ENCODE results near the gene KRTAP5-9. TPM values are rescaled to one million over a fixed set of nuclear protein-coding genes. Genes with fewer than 3 reads are reported as not detected.
"Not testable (repeated sequence)": the region's sequence is repeated elsewhere in the genome, so short reads cannot be mapped to it uniquely, and the experiment has no call there.

The KRTAP5-9 gene
- total RNA-seq, 1 donor from 2014 or later = not detected

DNA sequence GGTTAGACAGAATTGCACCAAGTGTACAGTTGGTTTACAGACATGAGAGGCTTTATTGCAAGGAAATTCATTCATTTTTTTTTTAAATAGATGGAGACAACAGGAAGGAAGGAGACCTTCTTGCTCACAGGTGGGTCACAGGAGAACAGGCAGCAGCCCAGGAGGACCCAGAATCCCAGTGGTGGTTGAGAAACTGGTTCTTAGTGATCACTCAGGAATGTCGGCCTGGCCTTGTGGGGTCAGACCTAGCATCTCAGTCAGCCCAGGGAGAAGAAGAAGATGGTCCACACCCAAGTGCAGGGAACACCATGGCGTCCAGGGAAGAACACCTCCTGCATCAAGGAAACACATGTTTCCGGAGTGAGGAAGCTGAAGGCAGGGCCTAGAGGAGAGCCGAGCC, 33.6 kb downstream of the KRTAP5-9 start:
- FAIRE-seq (no peak), DNase-seq (ENCODE audit: low read depth) (no peak)
- Histone ChIP-seq H4K20me1 (ENCODE audit: insufficient read depth, low read length) (no peaks in the 10 kb centered on the region), H3K9ac (ENCODE audit: low read length) (no peak overlapping the region), H3K36me3 (ENCODE audit: insufficient read depth, low read length) (no peaks in the 10 kb centered on the region), H3K9me3 (ENCODE audit: insufficient read depth, low read depth, low read length) (no peaks in the 10 kb centered on the region), H3K27ac (ENCODE audit: low read depth, low read length) (no peak overlapping the region), H3K27me3 (ENCODE audit: insufficient read depth, low read length) (no peaks in the 10 kb centered on the region), H2AFZ (ENCODE audit: low read depth, low read length) (no peak overlapping the region), H3K4me1 (ENCODE audit: insufficient read depth, low read length) (no peaks in the 10 kb centered on the region), H3K4me2 (ENCODE audit: low read length) (no peak overlapping the region), H3K4me3 (ENCODE audit: insufficient read depth, low read depth, low read length) (no peak overlapping the region), H3K79me2 (ENCODE audit: insufficient read depth, low read length) (no peaks in the 10 kb centered on the region)
- peak overlapping the region; percentile 6 for H3K27ac Mint-ChIP-seq (ENCODE audit: unreplicated experiment)
- H3K9me3 Mint-ChIP-seq (ENCODE audit: unreplicated experiment) = peaks cover 3% of the 10 kb centered on the region
- peaks cover 20% of the 10 kb centered on the region for H3K4me1 Mint-ChIP-seq (ENCODE audit: low read depth, unreplicated experiment)
- no peaks in the 10 kb centered on the region for H3K36me3 Mint-ChIP-seq (ENCODE audit: low read depth, unreplicated experiment)
- peaks cover 17% of the 10 kb centered on the region for H3K27me3 Mint-ChIP-seq (ENCODE audit: low read depth, unreplicated experiment)
- H3K4me3 Mint-ChIP-seq (ENCODE audit: unreplicated experiment) = no peak overlapping the region
- TF ChIP-seq, protein P1, sequence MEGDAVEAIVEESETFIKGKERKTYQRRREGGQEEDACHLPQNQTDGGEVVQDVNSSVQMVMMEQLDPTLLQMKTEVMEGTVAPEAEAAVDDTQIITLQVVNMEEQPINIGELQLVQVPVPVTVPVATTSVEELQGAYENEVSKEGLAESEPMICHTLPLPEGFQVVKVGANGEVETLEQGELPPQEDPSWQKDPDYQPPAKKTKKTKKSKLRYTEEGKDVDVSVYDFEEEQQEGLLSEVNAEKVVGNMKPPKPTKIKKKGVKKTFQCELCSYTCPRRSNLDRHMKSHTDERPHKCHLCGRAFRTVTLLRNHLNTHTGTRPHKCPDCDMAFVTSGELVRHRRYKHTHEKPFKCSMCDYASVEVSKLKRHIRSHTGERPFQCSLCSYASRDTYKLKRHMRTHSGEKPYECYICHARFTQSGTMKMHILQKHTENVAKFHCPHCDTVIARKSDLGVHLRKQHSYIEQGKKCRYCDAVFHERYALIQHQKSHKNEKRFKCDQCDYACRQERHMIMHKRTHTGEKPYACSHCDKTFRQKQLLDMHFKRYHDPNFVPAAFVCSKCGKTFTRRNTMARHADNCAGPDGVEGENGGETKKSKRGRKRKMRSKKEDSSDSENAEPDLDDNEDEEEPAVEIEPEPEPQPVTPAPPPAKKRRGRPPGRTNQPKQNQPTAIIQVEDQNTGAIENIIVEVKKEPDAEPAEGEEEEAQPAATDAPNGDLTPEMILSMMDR (IDR thresholded peaks at IDR 0.05; ENCODE audit: insufficient read depth, low read depth, low read length) = no peak
- no peak for TF ChIP-seq EZH2 (IDR thresholded peaks at IDR 0.05; ENCODE audit: insufficient read depth, low read length)

DNA sequence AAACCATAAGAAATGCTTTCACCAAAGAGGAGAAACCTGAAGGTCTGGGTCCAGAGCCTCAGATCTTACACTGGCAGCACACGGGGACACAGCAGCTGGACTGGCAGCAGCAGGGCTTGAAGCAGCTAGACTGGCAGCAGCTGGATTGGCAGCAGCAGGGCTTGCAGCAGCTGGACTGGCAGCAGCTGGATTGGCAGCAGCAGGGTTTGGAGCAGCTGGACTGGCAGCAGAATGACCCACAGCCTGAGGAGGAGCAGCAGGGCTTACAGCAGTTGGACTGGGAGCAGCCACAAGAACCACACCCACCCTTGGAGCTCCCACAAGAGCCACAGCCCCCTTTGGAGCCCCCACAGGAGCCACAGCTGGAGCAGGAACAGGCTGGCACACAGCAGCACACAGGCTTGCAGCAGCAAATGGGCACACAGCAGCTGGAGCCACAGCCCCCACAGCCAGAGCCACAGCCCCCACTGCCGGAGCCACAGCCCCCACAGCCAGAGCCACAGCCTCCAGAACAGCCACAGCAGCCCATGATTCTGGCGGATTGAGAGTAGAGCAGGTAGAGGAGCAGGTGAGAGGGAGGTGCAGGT, 34.2 kb downstream of the KRTAP5-9 start, which contains the start of gene KRTAP5-11:
KRTAP5-11 (minus strand) TSS at position 567 of the 587 bp plus-strand sequence; CDS start at position 529, 38 bp downstream.
- Mint-ChIP-seq H3K9me3 (ENCODE audit: unreplicated experiment) (peaks cover 3% of the 10 kb centered on the region), H3K27ac (ENCODE audit: unreplicated experiment) (peak within 1 kb of the TSS; percentile 6), H3K36me3 (ENCODE audit: low read depth, unreplicated experiment) (no peaks in the 10 kb centered on the region), H3K4me3 (ENCODE audit: unreplicated experiment) (no peak within 1 kb of the TSS), H3K27me3 (ENCODE audit: low read depth, unreplicated experiment) (peaks cover 17% of the 10 kb centered on the region), H3K4me1 (ENCODE audit: low read depth, unreplicated experiment) (peaks cover 24% of the 10 kb centered on the region)
- H2AFZ ChIP-seq (ENCODE audit: low read depth, low read length) = no peak within 1 kb of the TSS
- no peaks in the 10 kb centered on the region for H3K4me1 ChIP-seq (ENCODE audit: insufficient read depth, low read length)
- no peaks in the 10 kb centered on the region for H3K9me3 ChIP-seq (ENCODE audit: insufficient read depth, low read depth, low read length)
- no peaks in the 10 kb centered on the region for H4K20me1 ChIP-seq (ENCODE audit: insufficient read depth, low read length)
- TF ChIP-seq, protein P1 (IDR thresholded peaks at IDR 0.05; ENCODE audit: insufficient read depth, low read depth, low read length) = no peak
- TF ChIP-seq EZH2 (IDR thresholded peaks at IDR 0.05; ENCODE audit: insufficient read depth, low read length) = no peak
- H3K36me3 ChIP-seq (ENCODE audit: insufficient read depth, low read length) = no peaks in the 10 kb centered on the region
- FAIRE-seq (no peak), DNase-seq (ENCODE audit: low read depth) (no peak)
- no peaks in the 10 kb centered on the region for H3K79me2 ChIP-seq (ENCODE audit: insufficient read depth, low read length)
- no peak within 1 kb of the TSS for H3K9ac ChIP-seq (ENCODE audit: low read length)
- no peak within 1 kb of the TSS for H3K4me3 ChIP-seq (ENCODE audit: insufficient read depth, low read depth, low read length)
- no peaks in the 10 kb centered on the region for H3K27me3 ChIP-seq (ENCODE audit: insufficient read depth, low read length)
- no peak within 1 kb of the TSS for H3K4me2 ChIP-seq (ENCODE audit: low read length)
- H3K27ac ChIP-seq (ENCODE audit: low read depth, low read length) = no peak within 1 kb of the TSS

DNA sequence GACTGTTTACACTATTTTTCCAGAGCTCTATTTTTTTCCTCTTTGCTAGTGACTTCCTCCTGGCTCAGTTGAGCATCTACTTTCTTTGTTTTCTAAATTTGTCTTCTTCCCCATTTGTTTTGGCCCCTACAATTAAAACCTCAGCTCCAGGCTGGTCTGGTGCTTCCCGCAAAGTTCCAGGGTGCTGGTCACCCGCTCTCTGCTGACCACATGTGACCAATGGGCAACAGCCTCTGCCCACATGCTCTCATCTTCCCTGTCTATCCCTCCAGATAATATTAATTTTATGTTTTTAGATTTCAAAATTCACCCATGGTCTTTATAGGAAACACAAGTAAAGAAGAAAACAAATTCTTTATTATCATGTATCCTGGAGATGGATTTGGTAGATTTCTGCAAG, 34.7 kb downstream of the KRTAP5-9 start:
- H3K27me3 Mint-ChIP-seq (ENCODE audit: low read depth, unreplicated experiment) = peaks cover 17% of the 10 kb centered on the region
- not testable (repeated sequence) for H4K20me1 ChIP-seq (ENCODE audit: insufficient read depth, low read length); H3K27me3 ChIP-seq (ENCODE audit: insufficient read depth, low read length); H3K27ac Mint-ChIP-seq (ENCODE audit: unreplicated experiment); H3K36me3 Mint-ChIP-seq (ENCODE audit: low read depth, unreplicated experiment); H3K36me3 ChIP-seq (ENCODE audit: insufficient read depth, low read length); H3K4me1 ChIP-seq (ENCODE audit: insufficient read depth, low read length); H3K4me3 ChIP-seq (ENCODE audit: insufficient read depth, low read depth, low read length); H3K79me2 ChIP-seq (ENCODE audit: insufficient read depth, low read length); H3K9me3 ChIP-seq (ENCODE audit: insufficient read depth, low read depth, low read length); DNase-seq (ENCODE audit: low read depth); H3K4me3 Mint-ChIP-seq (ENCODE audit: unreplicated experiment); H3K9me3 Mint-ChIP-seq (ENCODE audit: unreplicated experiment); H2AFZ ChIP-seq (ENCODE audit: low read depth, low read length); FAIRE-seq; H3K27ac ChIP-seq (ENCODE audit: low read depth, low read length); H3K9ac ChIP-seq (ENCODE audit: low read length); H3K4me2 ChIP-seq (ENCODE audit: low read length)
- peaks cover 24% of the 10 kb centered on the region for H3K4me1 Mint-ChIP-seq (ENCODE audit: low read depth, unreplicated experiment)

DNA sequence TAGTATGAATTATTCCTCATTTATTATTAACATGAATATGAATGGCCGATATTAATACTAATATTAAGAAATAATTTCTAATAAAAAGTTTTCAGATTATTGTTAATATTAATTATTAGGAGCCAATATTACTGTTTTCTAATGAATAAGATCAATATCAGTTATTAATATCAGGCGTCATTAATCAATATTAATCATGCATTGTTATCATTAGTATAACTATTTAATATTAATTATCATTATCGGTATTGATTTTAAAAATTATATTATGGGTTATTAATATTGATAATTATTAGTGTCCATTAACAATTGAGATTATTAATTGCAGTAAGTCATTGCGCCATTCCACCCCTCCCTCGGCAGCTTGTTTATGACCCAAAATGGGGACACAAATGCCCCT, 37.5 kb downstream of the KRTAP5-9 start:
- not testable (repeated sequence) for H3K9me3 Mint-ChIP-seq (ENCODE audit: unreplicated experiment); H3K4me3 ChIP-seq (ENCODE audit: insufficient read depth, low read depth, low read length); H3K27ac ChIP-seq (ENCODE audit: low read depth, low read length); H3K4me2 ChIP-seq (ENCODE audit: low read length); H3K36me3 ChIP-seq (ENCODE audit: insufficient read depth, low read length); H3K4me3 Mint-ChIP-seq (ENCODE audit: unreplicated experiment); DNase-seq (ENCODE audit: low read depth); H4K20me1 ChIP-seq (ENCODE audit: insufficient read depth, low read length); H3K9me3 ChIP-seq (ENCODE audit: insufficient read depth, low read depth, low read length); H3K27me3 ChIP-seq (ENCODE audit: insufficient read depth, low read length); H3K36me3 Mint-ChIP-seq (ENCODE audit: low read depth, unreplicated experiment); H3K27ac Mint-ChIP-seq (ENCODE audit: unreplicated experiment); H3K4me1 ChIP-seq (ENCODE audit: insufficient read depth, low read length); H3K9ac ChIP-seq (ENCODE audit: low read length); H2AFZ ChIP-seq (ENCODE audit: low read depth, low read length); H3K79me2 ChIP-seq (ENCODE audit: insufficient read depth, low read length); FAIRE-seq
- Mint-ChIP-seq H3K27me3 (ENCODE audit: low read depth, unreplicated experiment) (peaks cover 23% of the 10 kb centered on the region), H3K4me1 (ENCODE audit: low read depth, unreplicated experiment) (peaks cover 19% of the 10 kb centered on the region)

DNA sequence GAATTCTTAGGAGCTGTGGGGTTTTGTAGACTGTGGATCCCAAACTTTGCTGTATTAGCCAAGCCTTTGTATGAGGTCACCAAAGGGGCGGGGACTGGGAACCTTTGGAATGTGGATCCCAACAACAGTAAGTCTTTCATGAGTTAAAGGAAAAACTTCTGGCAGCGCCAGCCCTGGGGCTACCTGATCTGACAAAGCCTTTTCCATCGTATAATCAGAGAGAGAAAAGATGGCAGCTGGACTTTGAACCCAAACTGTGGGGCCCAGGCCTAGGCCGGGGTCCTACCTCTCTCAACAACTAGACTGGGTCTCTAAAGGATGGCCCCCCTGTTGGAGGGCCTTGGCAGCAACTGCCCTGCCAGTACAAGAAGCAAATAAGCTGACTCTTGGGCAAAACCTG, 40.1 kb downstream of the KRTAP5-9 start:
- Mint-ChIP-seq H3K4me1 (ENCODE audit: low read depth, unreplicated experiment) (peaks cover 13% of the 10 kb centered on the region), H3K27me3 (ENCODE audit: low read depth, unreplicated experiment) (peaks cover 23% of the 10 kb centered on the region)
- not testable (repeated sequence) for H3K9me3 ChIP-seq (ENCODE audit: insufficient read depth, low read depth, low read length); H3K36me3 ChIP-seq (ENCODE audit: insufficient read depth, low read length); H3K27ac Mint-ChIP-seq (ENCODE audit: unreplicated experiment); H3K4me2 ChIP-seq (ENCODE audit: low read length); H3K36me3 Mint-ChIP-seq (ENCODE audit: low read depth, unreplicated experiment); H3K4me3 Mint-ChIP-seq (ENCODE audit: unreplicated experiment); H3K9me3 Mint-ChIP-seq (ENCODE audit: unreplicated experiment); H3K4me1 ChIP-seq (ENCODE audit: insufficient read depth, low read length); H3K4me3 ChIP-seq (ENCODE audit: insufficient read depth, low read depth, low read length); H3K79me2 ChIP-seq (ENCODE audit: insufficient read depth, low read length); DNase-seq (ENCODE audit: low read depth); H4K20me1 ChIP-seq (ENCODE audit: insufficient read depth, low read length); H3K27ac ChIP-seq (ENCODE audit: low read depth, low read length); H3K9ac ChIP-seq (ENCODE audit: low read length); H2AFZ ChIP-seq (ENCODE audit: low read depth, low read length); H3K27me3 ChIP-seq (ENCODE audit: insufficient read depth, low read length); FAIRE-seq

All from astrocyte (in vitro differentiated cells and primary cell).